ENCODE data around the gene MAP3K10. TPM values are rescaled to one million over a fixed set of nuclear protein-coding genes. Genes with fewer than 3 reads are reported as not detected.

The MAP3K10 gene
- total RNA-seq, 1 experiment from 2014 or later: 26.9 TPM

GRCh38 chr19:40147338-40147692 is 43.9 kb upstream of the MAP3K10 start:
- TF ChIP-seq CTCF (conservative IDR thresholded peaks at IDR 0.05): no peak
- no peak for TF ChIP-seq EZH2 (IDR thresholded peaks at IDR 0.05; ENCODE audit: low read depth)
- no peak for DNase-seq
- ChIA-PET CTCF (no interaction called here), POLR2A (ENCODE audit: unreplicated experiment) (interaction anchor here (0.5 to 0.7 kb wide), 3 partner anchors 286 to 1116 kb away, joined by 3 to 4 read pairs (median 4); partner anchors contain the start of gene BLVRB)
- no peaks in the 10 kb centered on the region for H4K20me1 ChIP-seq (ENCODE audit: insufficient read depth)
- H3K4me2 ChIP-seq: peak overlapping the region; percentile 80
- no TSS peak for BruUV-seq (replicated peaks)
- no peak overlapping the region for H2AFZ ChIP-seq
- H3K9me3 ChIP-seq (ENCODE audit: insufficient read depth, low read depth): no peaks in the 10 kb centered on the region
- intact Hi-C loops (cut with micrococcal nuclease; ENCODE audit: unreplicated experiment): loop anchor here (2.0 to 10.0 kb wide), 5 partner anchors 69 to 1707 kb away; no protein-coding TSS in a partner anchor
- H3K4me3 ChIP-seq: no peak overlapping the region; the same call in 1 of the 2 replicates
- no peaks in the 10 kb centered on the region for H3K27me3 ChIP-seq (ENCODE audit: insufficient read depth, low read depth)
- no peak overlapping the region for H3K27ac ChIP-seq
- H3K4me1 ChIP-seq (replicated peaks; ENCODE audit: insufficient read depth): peaks cover 4% of the 10 kb centered on the region; the same call in 1 of the 2 replicates
- no peaks in the 10 kb centered on the region for H3K79me2 ChIP-seq (ENCODE audit: low read depth)
- no peaks in the 10 kb centered on the region for H3K36me3 ChIP-seq (ENCODE audit: low read depth)
- no peaks in the 10 kb centered on the region for H3K9me2 ChIP-seq (ENCODE audit: insufficient read depth)
- H3F3A ChIP-seq (ENCODE audit: insufficient read depth, low read depth): no peaks in the 10 kb centered on the region

GRCh38 chr19:40147693-40148347 is 43.4 kb upstream of the MAP3K10 start:
- CTCF ChIA-PET: interaction anchor here (0.6 kb wide), 1 partner anchor 25 kb away, joined by 3 read pairs; no protein-coding TSS in a partner anchor
- Histone ChIP-seq H3K4me2 (peak overlapping the region; percentile 80), H3K4me1 (replicated peaks; ENCODE audit: insufficient read depth) (peaks cover 4% of the 10 kb centered on the region; the same call in 1 of the 2 replicates), H3K27ac (peak overlapping the region; percentile 4; the same call in 1 of the 2 replicates), H3K36me3 (ENCODE audit: low read depth) (no peaks in the 10 kb centered on the region), H4K20me1 (ENCODE audit: insufficient read depth) (no peaks in the 10 kb centered on the region), H3K4me3 (peak overlapping the region; percentile 52), H3F3A (ENCODE audit: insufficient read depth, low read depth) (no peaks in the 10 kb centered on the region), H3K9me3 (ENCODE audit: insufficient read depth, low read depth) (no peaks in the 10 kb centered on the region), H2AFZ (peak overlapping the region; percentile 82), H3K9me2 (ENCODE audit: insufficient read depth) (no peaks in the 10 kb centered on the region), H3K79me2 (ENCODE audit: low read depth) (no peaks in the 10 kb centered on the region), H3K27me3 (ENCODE audit: insufficient read depth, low read depth) (no peaks in the 10 kb centered on the region)
- TF ChIP-seq CTCF (conservative IDR thresholded peaks at IDR 0.05) (no peak), EZH2 (IDR thresholded peaks at IDR 0.05; ENCODE audit: low read depth) (no peak)
- peak; percentile 48 to 60 for DNase-seq
- intact Hi-C loops (cut with micrococcal nuclease; ENCODE audit: unreplicated experiment): loop anchor here (2.0 to 10.0 kb wide), 5 partner anchors 69 to 1707 kb away; no protein-coding TSS in a partner anchor
- TSS peak; percentile 93 for BruUV-seq (replicated peaks)
- POLR2A ChIA-PET (ENCODE audit: unreplicated experiment): interaction anchor here (0.6 to 0.7 kb wide), 2 partner anchors 121 to 318 kb away, joined by 3 to 4 read pairs; partner anchors contain the start of gene BLVRB

- Histone ChIP-seq H2AFZ (no peak overlapping the region), H3F3A (ENCODE audit: insufficient read depth, low read depth) (no peaks in the 10 kb centered on the region), H3K4me3 (no peak overlapping the region), H3K79me2 (ENCODE audit: low read depth) (no peaks in the 10 kb centered on the region), H3K4me1 (replicated peaks; ENCODE audit: insufficient read depth) (peaks cover 4% of the 10 kb centered on the region; the same call in 1 of the 2 replicates), H3K9me2 (ENCODE audit: insufficient read depth) (no peaks in the 10 kb centered on the region), H3K27ac (no peak overlapping the region), H4K20me1 (ENCODE audit: insufficient read depth) (no peaks in the 10 kb centered on the region), H3K4me2 (no peak overlapping the region), H3K36me3 (ENCODE audit: low read depth) (no peaks in the 10 kb centered on the region), H3K9me3 (ENCODE audit: insufficient read depth, low read depth) (no peaks in the 10 kb centered on the region), H3K27me3 (ENCODE audit: insufficient read depth, low read depth) (no peaks in the 10 kb centered on the region)
- intact Hi-C loops (cut with micrococcal nuclease; ENCODE audit: unreplicated experiment): loop anchor here (10.0 kb wide), 4 partner anchors 155 to 1705 kb away; no protein-coding TSS in a partner anchor
- ChIA-PET CTCF (no interaction called here), POLR2A (ENCODE audit: unreplicated experiment) (no interaction called here)
- TF ChIP-seq CTCF (conservative IDR thresholded peaks at IDR 0.05) (no peak), EZH2 (IDR thresholded peaks at IDR 0.05; ENCODE audit: low read depth) (no peak)
- DNase-seq: no peak
- BruUV-seq (replicated peaks): no TSS peak
These were observed 41.7 kb upstream of the MAP3K10 start for GRCh38 chr19:40149501-40149900.
